Fibroblast of pulmonary artery (primary cell): ENCODE results near the gene HELZ2.

Experiments
- DNase-seq: peaks from one replicate; pipeline ENCODE4 v3.0.0-alpha.2; 2010; ENCODE audit warnings: low read depth
- H3K4me3 ChIP-seq: replicated peaks from 2 replicates; pipeline ENCODE4 v1.5.1; 2011; ENCODE audit warnings: low read depth, mild to moderate bottlenecking, control low read depth, low read length, moderate library complexity
- CTCF ChIP-seq: IDR thresholded peaks from 2 replicates; pipeline ENCODE4 v1.5.1; 2011; ENCODE audit warnings: mild to moderate bottlenecking, control low read depth, low read length, inconsistent platforms; ENCODE audit errors: missing control alignments

Gene HELZ2

GRCh38 chr20:63591147-63591533 is 17.1 kb upstream of the HELZ2 start:
- no peak overlapping the region for H3K4me3 ChIP-seq
- TF ChIP-seq CTCF, result no peak
- DNase-seq, result no peak

- no peak for DNase-seq
- TF ChIP-seq CTCF, result no peak
- H3K4me3 ChIP-seq, result no peak overlapping the region
Measured at GRCh38 chr20:63590218-63591146, 16.4 kb upstream of the HELZ2 start.

DNA sequence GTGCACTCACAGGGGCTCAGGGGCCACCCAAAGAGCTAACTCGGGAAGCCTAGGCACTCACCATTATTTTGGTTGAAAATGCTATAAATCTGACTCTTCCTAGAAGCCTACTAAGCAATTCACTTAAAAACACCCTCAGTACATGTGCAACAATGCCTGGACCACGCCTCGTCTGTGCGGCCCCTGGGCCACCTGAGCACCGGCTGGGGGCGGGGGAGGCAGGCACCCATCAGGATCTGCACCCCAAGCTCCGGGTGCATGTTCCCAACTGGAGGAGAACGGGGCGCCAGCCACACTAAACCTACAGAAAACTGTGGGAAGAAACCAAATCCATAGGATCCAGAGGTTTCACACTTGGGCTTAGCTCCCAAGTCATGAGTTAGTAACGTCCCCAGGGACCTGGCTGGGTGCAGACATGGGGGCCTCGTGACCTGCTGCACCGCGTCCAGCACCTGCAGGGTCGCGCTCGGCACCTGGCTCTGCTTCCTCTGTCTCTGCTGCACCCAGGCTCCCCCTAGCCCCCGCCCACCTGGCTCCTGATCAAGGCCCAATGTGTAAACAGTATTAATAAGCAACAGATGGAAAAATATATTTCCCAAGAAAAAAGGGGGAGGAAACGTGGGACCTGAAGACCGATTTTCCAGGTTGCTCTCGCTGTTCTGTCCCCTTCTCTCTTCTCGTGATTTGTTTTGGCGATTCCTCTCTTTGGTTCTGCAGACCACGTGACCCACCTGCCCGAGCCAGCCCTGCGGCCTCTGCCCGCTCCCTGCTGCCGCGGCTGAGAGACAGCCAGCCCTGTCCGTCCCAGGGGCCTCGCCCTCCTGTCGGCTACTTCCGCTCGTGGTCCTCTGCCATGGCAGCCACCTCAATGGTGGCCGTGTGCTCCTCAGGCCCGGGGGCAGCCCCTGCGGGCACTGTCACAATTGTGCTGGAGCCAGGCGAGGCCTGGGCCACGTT is 15.5 kb upstream of the HELZ2 start:
- no peak overlapping the region for H3K4me3 ChIP-seq
- no peak for DNase-seq
- no peak for TF ChIP-seq CTCF

GRCh38 chr20:63588641-63589041 is 14.6 kb upstream of the HELZ2 start:
- no peak overlapping the region for H3K4me3 ChIP-seq
- DNase-seq, result no peak
- TF ChIP-seq CTCF, result no peak

- no peak for DNase-seq
- TF ChIP-seq CTCF, result no peak
- no peak overlapping the region for H3K4me3 ChIP-seq
Measured at GRCh38 chr20:63587776-63588591, 13.9 kb upstream of the HELZ2 start.

DNA sequence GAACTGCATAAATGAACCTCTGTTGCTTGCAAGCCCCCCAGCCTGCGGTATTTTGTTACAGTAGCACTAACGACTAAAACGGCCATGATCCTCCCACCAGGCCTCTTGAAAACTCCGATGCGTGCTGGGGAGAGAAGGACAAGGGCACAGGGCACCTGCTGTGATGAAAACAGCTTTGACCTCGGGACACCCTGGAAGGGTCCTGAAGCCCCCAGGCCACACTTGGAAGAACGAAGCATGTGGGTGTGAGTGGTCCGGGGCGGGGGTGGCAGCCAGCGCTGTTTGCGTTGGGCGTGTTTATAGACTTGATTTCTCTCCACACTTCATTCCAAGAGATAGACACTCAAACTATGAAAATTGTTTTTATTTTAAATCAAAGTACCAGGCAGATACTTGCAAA is 13.2 kb upstream of the HELZ2 start:
- no peak for DNase-seq
- TF ChIP-seq CTCF, result no peak
- H3K4me3 ChIP-seq, result no peak overlapping the region
